Esophagus squamous epithelium (tissue), 4 donors: ENCODE measurements around the gene RSL1D1.

Experiments
- CTCF ChIP-seq, 6 experiments: fragments of 450-650 bp in 4 of 6; fragments of 200-600 bp in 2 of 6; sonication (generic) in 2 of 6; IDR thresholded peaks; one replicate each; pipeline ENCODE4 v1.5.1; 2016 to 2019; ENCODE audit warnings: antibody characterized with exemption in 6 of 6, mild to moderate bottlenecking in 4 of 6, moderate library complexity in 4 of 6
- POLR2A ChIP-seq, 4 donors: fragments of 450-650 bp; IDR thresholded peaks; one replicate each; pipeline ENCODE4 v1.6.1; 2017; ENCODE audit warnings: antibody characterized with exemption in 4 of 4, mild to moderate bottlenecking in 4 of 4, moderate library complexity in 3 of 4

DNA sequence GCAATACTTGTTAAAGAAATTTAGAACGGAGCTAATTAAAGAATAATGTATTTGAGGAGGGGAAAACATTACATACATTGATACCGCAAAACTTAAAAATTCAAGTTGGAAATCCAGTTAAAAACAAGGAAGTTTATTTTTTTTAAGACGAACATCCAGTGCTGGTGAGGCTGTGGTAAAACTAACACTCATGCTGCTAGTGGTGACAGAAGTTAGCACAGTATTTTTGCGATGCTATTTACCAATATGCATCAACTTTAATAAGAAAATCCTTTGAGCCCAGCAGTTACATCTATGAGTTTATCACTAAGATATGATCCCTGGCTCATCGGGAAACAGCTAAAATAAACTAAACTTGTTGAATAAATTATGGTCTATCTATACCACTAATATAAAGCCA is 32.7 kb upstream of the RSL1D1 start:
- TF ChIP-seq CTCF (IDR thresholded peaks at IDR 0.05) (no peak), POLR2A (IDR thresholded peaks at IDR 0.05) (no peak)
